Activated CD4-positive, alpha-beta T cell treated with anti-CD3 and anti-CD28 coated beads, Interleukin-2, amount 10 ng/mL, durations not matched to agents 24 days and 14 days (primary cell): ENCODE measurements around the gene ZXDA. TPM values are rescaled to one million over a fixed set of nuclear protein-coding genes. Genes with fewer than 3 reads are reported as not detected.
"Not testable (repeated sequence)": the region's sequence is repeated elsewhere in the genome, so short reads cannot be mapped to it uniquely, and the experiment has no call there.

Experiments
- DNase-seq: peaks from one replicate; pipeline ENCODE4 v3.0.0; 2022
- H3K27ac Mint-ChIP-seq: one replicate; pipeline ENCODE4 v1.8.0; 2022; ENCODE audit warnings: mild to moderate bottlenecking, mixed read lengths
- H3K27me3 Mint-ChIP-seq: one replicate; pipeline ENCODE4 v1.8.0; 2022; ENCODE audit warnings: mixed read lengths
- H3K36me3 Mint-ChIP-seq: one replicate; pipeline ENCODE4 v1.8.0; 2022; ENCODE audit warnings: low read depth, mild to moderate bottlenecking, mixed read lengths
- H3K4me1 Mint-ChIP-seq: one replicate; pipeline ENCODE4 v1.8.0; 2021; ENCODE audit warnings: mixed read lengths
- H3K4me3 Mint-ChIP-seq: one replicate; pipeline ENCODE4 v1.8.0; 2022; ENCODE audit warnings: mild to moderate bottlenecking, moderate library complexity, mixed read lengths
- H3K9me3 Mint-ChIP-seq: one replicate; pipeline ENCODE4 v1.8.0; 2021; ENCODE audit warnings: mixed read lengths
- intact Hi-C: fragments of 100-400 bp; cut with micrococcal nuclease; formaldehyde crosslinking; loops from one replicate; pipeline ENCODE4 v1.15.1; 2023
- total RNA-seq: library from RNA; stranded (reverse); gene quantifications from 2 replicates; pipeline ENCODE4 v1.2.3, GENCODE V29; 2022

The ZXDA gene, protein sequence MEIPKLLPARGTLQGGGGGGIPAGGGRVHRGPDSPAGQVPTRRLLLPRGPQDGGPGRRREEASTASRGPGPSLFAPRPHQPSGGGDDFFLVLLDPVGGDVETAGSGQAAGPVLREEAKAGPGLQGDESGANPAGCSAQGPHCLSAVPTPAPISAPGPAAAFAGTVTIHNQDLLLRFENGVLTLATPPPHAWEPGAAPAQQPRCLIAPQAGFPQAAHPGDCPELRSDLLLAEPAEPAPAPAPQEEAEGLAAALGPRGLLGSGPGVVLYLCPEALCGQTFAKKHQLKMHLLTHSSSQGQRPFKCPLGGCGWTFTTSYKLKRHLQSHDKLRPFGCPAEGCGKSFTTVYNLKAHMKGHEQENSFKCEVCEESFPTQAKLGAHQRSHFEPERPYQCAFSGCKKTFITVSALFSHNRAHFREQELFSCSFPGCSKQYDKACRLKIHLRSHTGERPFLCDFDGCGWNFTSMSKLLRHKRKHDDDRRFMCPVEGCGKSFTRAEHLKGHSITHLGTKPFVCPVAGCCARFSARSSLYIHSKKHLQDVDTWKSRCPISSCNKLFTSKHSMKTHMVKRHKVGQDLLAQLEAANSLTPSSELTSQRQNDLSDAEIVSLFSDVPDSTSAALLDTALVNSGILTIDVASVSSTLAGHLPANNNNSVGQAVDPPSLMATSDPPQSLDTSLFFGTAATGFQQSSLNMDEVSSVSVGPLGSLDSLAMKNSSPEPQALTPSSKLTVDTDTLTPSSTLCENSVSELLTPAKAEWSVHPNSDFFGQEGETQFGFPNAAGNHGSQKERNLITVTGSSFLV
- 2.5 and 3.3 TPM in 2 replicates for total RNA-seq

DNA sequence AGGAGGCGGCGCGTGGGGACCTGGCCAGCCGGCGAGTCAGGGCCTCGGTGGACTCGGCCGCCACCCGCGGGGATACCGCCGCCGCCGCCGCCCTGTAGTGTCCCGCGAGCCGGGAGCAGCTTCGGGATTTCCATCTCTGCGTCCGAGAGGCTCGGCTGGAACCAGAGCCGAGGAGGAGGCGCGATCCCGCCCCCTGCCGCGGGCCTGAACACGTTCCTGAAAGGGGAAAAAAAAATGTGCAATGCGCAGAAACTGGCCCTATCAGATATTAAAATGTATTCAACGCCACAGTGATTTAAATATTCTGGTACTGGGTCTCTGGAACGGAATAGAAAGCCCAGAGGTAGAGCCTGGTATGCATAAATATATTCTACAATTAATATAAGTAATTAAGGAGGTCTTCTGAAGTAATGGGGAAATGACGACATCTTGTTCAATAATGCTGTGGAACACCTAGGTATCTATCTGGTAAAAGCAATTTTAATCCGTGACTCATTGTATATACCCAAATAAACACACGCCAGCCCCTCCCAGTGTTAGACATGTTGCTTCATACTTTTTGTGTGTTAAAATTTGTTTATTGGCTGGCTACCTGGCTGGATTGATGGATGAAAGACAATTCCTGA, at the start of gene ZXDA:
Gene ZXDA, minus strand, starts transcription at position 172 of the 626 bp plus-strand sequence. Its CDS starts 38 bp downstream, at position 134.
- not testable (repeated sequence) for H3K27me3 Mint-ChIP-seq, H3K36me3 Mint-ChIP-seq, H3K9me3 Mint-ChIP-seq
- peak within 1 kb of the TSS; percentile 90 for H3K27ac Mint-ChIP-seq
- peak; percentile 57 for DNase-seq
- H3K4me1 Mint-ChIP-seq: peaks cover 20% of the 10 kb centered on the region
- intact Hi-C loops: loop anchor here (10.0 kb wide), 3 partner anchors 626 to 1146 kb away; partner anchors contain the start of gene FAAH2
- H3K4me3 Mint-ChIP-seq: peak within 1 kb of the TSS; percentile 82

DNA sequence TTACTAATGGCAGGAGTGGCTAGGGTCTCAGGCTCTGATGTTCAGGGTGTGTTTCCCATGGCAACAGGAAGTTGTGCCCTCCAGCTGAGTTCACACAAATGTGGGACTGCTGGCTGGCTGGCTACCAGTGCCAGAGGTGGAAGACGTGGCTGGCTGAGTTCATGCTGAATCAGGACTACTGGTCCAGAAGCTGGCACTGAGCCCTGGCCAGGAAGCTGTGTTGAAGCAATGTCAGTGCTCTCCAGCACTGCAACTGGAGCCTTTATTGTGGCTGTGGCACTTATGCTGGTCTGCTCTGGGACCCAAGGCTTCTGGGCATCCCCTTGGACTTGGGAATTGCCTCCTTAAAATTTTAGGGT, 42.0 kb upstream of the ZXDA start:
- no peaks in the 10 kb centered on the region for H3K4me1 Mint-ChIP-seq
- intact Hi-C loops: no loop called here
- no peaks in the 10 kb centered on the region for H3K9me3 Mint-ChIP-seq
- no peaks in the 10 kb centered on the region for H3K27me3 Mint-ChIP-seq
- no peaks in the 10 kb centered on the region for H3K36me3 Mint-ChIP-seq
- DNase-seq: no peak
- H3K27ac Mint-ChIP-seq: no peak overlapping the region
- H3K4me3 Mint-ChIP-seq: no peak overlapping the region

DNA sequence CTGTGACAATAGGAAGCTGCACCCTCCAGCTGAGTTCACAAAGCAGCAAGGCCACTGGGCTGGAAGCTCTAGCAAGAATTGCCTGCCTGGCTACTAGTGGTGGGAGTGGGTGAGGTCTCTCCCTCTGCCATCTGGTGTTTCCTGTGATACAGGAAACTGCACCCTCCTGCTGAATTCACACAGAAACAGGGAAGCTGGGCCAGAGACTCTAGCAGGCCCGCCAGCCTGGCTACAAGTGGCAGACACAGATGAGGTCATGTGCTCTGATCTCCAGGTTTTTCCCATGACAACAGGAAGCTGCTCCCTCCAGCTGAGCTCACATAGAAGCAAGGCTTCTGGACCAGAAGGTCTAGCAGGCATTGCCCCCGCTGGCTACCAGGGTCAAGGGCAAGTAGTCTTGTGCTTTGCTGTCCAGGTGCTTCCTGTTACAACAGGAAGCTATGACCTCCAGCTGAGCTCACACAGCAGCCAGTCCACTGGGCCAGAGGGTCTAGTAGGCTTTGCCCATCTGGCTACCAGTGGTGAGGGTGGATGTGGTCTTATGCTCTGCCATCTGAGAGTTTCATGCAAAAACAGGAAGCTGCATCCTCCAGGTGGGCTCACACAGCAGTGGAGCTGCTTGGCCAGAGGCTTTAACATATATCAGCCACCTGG, 41.5 kb upstream of the ZXDA start:
- no peak for DNase-seq
- Mint-ChIP-seq H3K9me3 (no peaks in the 10 kb centered on the region), H3K27me3 (no peaks in the 10 kb centered on the region), H3K36me3 (no peaks in the 10 kb centered on the region), H3K4me3 (no peak overlapping the region), H3K4me1 (no peaks in the 10 kb centered on the region), H3K27ac (no peak overlapping the region)
- intact Hi-C loops: no loop called here

DNA sequence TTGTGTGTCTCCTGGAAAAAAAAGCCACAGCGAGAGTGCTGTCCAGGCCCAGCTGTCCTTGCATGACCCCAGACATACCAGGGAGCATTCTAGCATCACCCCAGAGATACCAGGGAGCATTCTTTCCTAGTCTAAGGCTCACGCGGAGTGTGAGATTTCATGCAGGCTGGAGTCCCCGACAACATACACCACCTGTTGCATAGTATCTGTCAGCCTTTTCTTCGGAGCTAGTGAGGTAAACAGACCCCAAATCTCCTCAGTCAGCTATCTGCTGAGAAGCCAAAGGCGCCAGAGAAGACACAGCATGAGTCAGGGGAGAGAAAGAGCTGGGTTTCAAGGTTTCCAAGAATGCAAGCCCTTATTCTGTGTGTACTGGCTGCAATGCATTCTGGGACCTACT, 23.1 kb upstream of the ZXDA start:
- intact Hi-C loops: no loop called here
- Mint-ChIP-seq H3K36me3 (no peaks in the 10 kb centered on the region), H3K4me1 (peaks cover 6% of the 10 kb centered on the region), H3K4me3 (no peak overlapping the region), H3K27me3 (no peaks in the 10 kb centered on the region), H3K27ac (no peak overlapping the region), H3K9me3 (no peaks in the 10 kb centered on the region)
- no peak for DNase-seq

DNA sequence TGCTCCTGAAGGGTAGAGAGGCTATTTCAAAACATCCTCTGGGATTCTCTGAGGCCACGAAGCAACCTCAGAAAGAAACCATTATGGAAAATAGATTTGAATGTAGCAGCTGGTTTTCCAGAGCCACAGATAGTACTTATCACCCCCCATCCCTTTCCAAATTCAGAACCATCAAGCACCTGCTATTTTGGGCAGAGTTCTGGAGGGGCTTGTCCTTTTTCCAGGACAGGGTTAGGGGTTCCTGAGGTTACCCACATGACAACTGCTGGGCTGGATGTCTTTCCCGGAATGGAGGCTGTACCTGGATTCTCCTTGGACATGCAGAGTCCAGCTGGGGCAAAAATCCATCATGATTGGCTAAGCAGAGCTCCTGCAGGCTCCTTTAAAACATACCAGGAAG, 22.0 kb upstream of the ZXDA start:
- intact Hi-C loops: no loop called here
- peaks cover 6% of the 10 kb centered on the region for H3K4me1 Mint-ChIP-seq

DNA sequence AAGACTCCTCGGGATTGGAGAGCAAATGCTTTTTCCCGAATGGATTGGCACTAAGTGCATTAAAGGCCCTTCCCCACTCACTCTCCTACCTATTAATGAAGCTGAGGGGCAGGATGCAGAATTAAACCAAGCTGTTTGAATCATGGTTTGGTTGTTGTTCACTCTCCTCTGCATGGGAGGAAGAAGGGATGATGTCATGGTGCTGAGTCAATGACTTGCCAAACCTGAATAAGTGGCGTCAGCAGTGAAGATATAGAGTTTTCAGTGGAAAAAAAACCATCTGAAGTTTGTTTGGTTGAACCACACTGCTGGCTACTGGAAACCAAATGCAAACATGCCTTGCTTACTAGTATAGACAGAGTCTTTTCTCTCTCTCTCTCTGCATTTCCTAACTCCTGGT, 19.8 kb upstream of the ZXDA start:
- no peaks in the 10 kb centered on the region for H3K36me3 Mint-ChIP-seq
- intact Hi-C loops: no loop called here
- H3K27me3 Mint-ChIP-seq: no peaks in the 10 kb centered on the region
- H3K27ac Mint-ChIP-seq: no peak overlapping the region
- H3K4me1 Mint-ChIP-seq: peaks cover 6% of the 10 kb centered on the region
- no peak overlapping the region for H3K4me3 Mint-ChIP-seq
- DNase-seq: no peak
- H3K9me3 Mint-ChIP-seq: no peaks in the 10 kb centered on the region

More for the DNA sequence above, 22.0 kb upstream of the ZXDA start:
- Mint-ChIP-seq H3K9me3 (no peaks in the 10 kb centered on the region), H3K36me3 (no peaks in the 10 kb centered on the region), H3K4me3 (no peak overlapping the region), H3K27ac (no peak overlapping the region), H3K27me3 (no peaks in the 10 kb centered on the region)
- no peak for DNase-seq

DNA sequence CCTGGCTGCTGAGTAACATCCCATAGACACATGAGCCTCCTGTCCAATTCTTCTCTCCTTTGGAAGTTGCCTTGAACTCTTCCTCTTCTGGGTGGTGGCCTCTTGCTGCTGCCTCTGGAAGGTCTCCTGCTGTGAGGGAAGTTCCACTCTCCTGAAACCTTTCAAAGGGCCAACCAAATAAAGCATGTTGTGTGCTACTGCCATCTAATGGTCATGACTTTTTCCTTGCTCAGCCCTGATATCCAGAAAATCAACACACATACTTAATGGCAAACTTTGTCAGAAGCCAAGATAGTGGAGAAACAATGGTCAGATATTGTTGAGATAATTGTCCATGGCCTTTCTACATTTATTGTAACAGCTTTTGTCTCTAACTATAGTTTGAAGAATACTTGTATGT, 19.1 kb upstream of the ZXDA start:
- intact Hi-C loops: loop anchor here (10.0 kb wide), 1 partner anchor 475 kb away; no protein-coding TSS in a partner anchor
- peak; percentile 60 for DNase-seq
- no peak overlapping the region for H3K4me3 Mint-ChIP-seq
- no peaks in the 10 kb centered on the region for H3K36me3 Mint-ChIP-seq
- no peak overlapping the region for H3K27ac Mint-ChIP-seq
- no peaks in the 10 kb centered on the region for H3K9me3 Mint-ChIP-seq
- no peaks in the 10 kb centered on the region for H3K27me3 Mint-ChIP-seq
- H3K4me1 Mint-ChIP-seq: peaks cover 6% of the 10 kb centered on the region

DNA sequence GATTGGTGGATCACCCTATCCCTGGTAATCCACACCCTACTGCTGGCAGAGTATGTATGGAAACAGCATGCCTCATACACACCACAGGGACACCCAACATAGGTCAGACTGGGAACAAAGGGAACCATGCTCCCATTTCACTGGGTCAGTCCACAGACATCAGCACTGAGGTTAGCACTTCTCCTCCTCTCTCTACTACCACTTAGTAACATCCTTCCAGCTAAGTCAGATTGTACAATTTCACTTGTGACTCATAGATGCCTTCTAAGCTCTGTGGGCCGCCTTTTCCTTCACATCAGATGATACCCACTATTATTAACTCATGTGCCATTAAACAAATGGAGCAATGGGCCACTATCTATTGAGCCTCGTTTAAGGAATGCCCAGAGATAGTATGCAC, 15.5 kb upstream of the ZXDA start:
- no peak for DNase-seq
- Mint-ChIP-seq H3K9me3 (no peaks in the 10 kb centered on the region), H3K27me3 (no peaks in the 10 kb centered on the region), H3K36me3 (no peaks in the 10 kb centered on the region), H3K27ac (no peak overlapping the region), H3K4me3 (no peak overlapping the region), H3K4me1 (peaks cover 6% of the 10 kb centered on the region)
- intact Hi-C loops: loop anchor here (10.0 kb wide), 1 partner anchor 471 kb away; no protein-coding TSS in a partner anchor

DNA sequence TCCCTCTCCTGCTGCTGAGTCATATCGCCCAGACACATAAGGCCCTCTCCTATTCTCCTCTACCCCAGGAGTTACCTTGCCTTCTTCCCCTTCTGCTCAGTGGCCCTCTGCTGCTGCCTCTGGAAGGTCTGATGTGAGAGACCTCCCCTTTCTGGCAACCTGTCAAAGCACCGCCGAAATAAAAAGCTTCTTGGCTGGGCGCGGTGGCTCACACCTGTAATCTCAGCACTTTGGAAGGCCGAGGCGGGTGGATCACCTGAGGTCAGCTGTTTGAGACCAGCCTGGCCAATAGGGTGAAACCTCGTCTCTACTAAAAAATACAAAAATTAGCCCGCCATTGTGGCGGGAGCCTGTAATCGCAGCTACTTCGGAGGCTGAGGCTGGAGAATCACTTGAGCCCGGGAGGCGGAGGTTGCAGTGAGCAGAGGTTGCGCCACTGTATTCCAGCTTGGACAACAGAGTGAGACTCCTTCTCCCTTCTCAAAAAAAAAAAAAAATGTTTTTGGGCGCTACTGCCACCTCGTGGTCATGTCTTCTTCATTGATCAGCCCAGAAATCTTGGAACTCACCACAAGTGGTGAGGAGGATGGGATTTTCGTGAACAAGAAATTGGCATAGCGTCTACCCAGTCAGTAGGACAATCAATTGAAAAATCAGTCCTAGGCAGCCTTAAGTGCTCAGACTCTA, 8.6 kb upstream of the ZXDA start:
- Mint-ChIP-seq H3K36me3 (no peaks in the 10 kb centered on the region), H3K4me1 (no peaks in the 10 kb centered on the region), H3K4me3 (no peak overlapping the region), H3K27me3 (no peaks in the 10 kb centered on the region), H3K9me3 (no peaks in the 10 kb centered on the region), H3K27ac (no peak overlapping the region)
- intact Hi-C loops: loop anchor here (2.0 to 10.0 kb wide), 4 partner anchors 98 to 1154 kb away; partner anchors contain the start of gene FAAH2
- peak; percentile 81 for DNase-seq

DNA sequence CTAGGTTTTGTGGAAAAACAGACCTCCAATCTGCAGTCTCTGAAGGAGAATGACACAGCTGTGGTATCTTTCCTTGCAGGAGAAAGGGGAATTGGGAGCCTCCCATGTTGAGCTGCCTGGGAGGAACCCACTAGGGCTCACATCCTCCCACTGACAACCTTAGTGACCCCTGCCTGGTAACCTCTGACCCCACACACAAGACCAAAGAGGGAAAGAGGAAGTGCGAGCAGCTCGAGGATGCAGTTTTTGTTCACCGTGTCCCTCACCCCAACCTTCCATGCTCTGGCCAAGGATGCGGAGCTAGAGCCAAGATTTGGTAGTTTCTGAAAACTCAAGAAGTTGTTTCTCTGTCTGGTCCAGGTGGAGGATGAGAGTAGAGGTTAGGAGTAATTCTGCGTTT, 5.4 kb upstream of the ZXDA start:
- no peaks in the 10 kb centered on the region for H3K9me3 Mint-ChIP-seq
- no peak overlapping the region for H3K27ac Mint-ChIP-seq
- no peak overlapping the region for H3K4me3 Mint-ChIP-seq
- DNase-seq: no peak
- H3K27me3 Mint-ChIP-seq: no peaks in the 10 kb centered on the region
- H3K4me1 Mint-ChIP-seq: peaks cover 6% of the 10 kb centered on the region
- no peaks in the 10 kb centered on the region for H3K36me3 Mint-ChIP-seq
- intact Hi-C loops: loop anchor here (2.0 to 10.0 kb wide), 4 partner anchors 331 to 1151 kb away; partner anchors contain the start of gene FAAH2

DNA sequence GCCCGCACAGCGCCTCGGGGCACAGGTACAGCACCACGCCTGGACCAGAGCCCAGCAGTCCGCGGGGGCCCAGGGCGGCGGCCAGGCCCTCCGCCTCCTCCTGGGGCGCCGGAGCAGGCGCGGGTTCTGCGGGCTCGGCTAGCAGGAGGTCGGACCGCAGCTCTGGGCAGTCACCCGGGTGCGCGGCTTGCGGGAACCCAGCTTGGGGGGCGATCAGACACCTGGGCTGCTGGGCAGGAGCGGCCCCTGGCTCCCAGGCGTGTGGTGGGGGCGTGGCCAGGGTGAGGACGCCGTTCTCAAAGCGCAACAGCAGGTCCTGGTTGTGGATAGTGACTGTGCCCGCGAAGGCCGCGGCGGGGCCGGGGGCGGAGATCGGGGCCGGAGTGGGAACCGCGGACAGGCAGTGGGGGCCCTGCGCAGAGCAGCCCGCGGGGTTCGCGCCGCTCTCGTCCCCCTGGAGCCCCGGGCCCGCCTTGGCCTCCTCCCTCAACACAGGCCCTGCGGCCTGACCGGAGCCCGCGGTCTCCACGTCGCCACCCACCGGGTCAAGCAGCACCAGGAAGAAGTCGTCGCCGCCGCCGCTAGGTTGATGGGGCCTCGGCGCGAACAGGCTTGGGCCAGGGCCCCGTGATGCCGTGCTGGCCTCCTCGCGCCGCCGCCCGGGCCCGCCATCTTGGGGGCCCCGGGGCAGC, 517 bp downstream of the ZXDA start:
- H3K4me1 Mint-ChIP-seq: peaks cover 24% of the 10 kb centered on the region

DNA sequence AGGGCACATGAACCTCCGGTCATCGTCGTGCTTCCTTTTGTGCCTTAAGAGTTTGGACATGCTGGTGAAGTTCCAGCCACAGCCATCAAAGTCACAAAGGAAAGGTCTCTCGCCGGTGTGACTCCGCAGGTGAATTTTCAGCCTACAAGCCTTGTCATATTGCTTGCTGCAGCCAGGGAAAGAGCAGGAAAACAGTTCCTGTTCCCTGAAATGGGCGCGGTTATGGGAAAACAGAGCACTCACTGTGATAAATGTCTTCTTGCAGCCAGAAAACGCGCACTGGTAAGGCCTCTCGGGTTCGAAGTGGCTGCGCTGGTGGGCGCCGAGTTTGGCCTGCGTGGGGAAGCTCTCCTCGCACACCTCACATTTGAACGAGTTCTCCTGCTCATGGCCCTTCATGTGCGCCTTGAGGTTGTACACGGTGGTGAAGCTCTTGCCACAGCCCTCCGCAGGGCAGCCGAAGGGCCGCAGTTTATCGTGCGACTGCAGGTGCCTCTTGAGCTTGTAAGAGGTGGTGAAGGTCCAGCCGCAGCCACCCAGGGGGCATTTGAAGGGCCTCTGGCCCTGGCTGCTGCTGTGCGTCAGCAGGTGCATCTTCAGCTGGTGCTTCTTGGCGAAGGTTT, 1.2 kb downstream of the ZXDA start:
- not testable (repeated sequence) for H3K36me3 Mint-ChIP-seq, H3K9me3 Mint-ChIP-seq, DNase-seq, H3K27me3 Mint-ChIP-seq
- H3K4me3 Mint-ChIP-seq: peak overlapping the region; percentile 69
- intact Hi-C loops: loop anchor here (5.0 kb wide), 1 partner anchor 317 kb away; the partner anchor contains the start of gene ZXDB
- H3K27ac Mint-ChIP-seq: peak overlapping the region; percentile 41
- peaks cover 24% of the 10 kb centered on the region for H3K4me1 Mint-ChIP-seq

More for the DNA sequence above, 517 bp downstream of the ZXDA start:
- Mint-ChIP-seq H3K27ac (peak overlapping the region; percentile 71), H3K4me3 (peak overlapping the region; percentile 69)
- H3K36me3 Mint-ChIP-seq, H3K9me3 Mint-ChIP-seq, H3K27me3 Mint-ChIP-seq: not testable (repeated sequence)
- intact Hi-C loops: loop anchor here (5.0 to 10.0 kb wide), 4 partner anchors 317 to 1145 kb away; partner anchors contain the start of genes FAAH2 and ZXDB
- DNase-seq: peak; percentile 75
